H1 (cell line): Measurements from ENCODE around the gene DBR1. TPM values are rescaled to one million over a fixed set of nuclear protein-coding genes. Genes with fewer than 3 reads are reported as not detected.
A peak's percentile ranks its signal among the peaks of the same experiment; 100 is the strongest.

Experiments used
- CTCF ChIA-PET: fragments of 300-600 bp; sonication (Branson Sonifier 250); formaldehyde crosslinking; loops from one replicate; lab custom pipeline; 2021; ENCODE audit not compliant: partially characterized antibody; lab: Charles Lee
- POLR2A ChIA-PET: fragments of 300-600 bp; sonication (Branson Sonifier 250); formaldehyde crosslinking; loops from one replicate; lab custom pipeline; 2021; ENCODE audit warnings: inconsistent platforms; ENCODE audit not compliant: partially characterized antibody; lab: Charles Lee
- DNase-seq, 2 experiments: peaks; one replicate each; pipeline versions ENCODE4 v3.0.0 to v3.0.0-alpha.2; 2010 to 2022; ENCODE audit warnings: low spot score in 2 of 2, low read depth in 1 of 2, mixed read lengths in 1 of 2
- FAIRE-seq: peaks from 2 replicates; lab custom pipeline; 2011; peaks lifted over from hg19 to GRCh38; lab: Jason Lieb, UNC
- H2AFZ ChIP-seq: 2 replicates; pipeline ENCODE4 v1.8.1; 2012; ENCODE audit warnings: low read length, inconsistent platforms
- H2AK5ac ChIP-seq: 2 replicates; pipeline ENCODE4 v1.6.1; 2013; ENCODE audit warnings: low read depth, low read length
- H2BK120ac ChIP-seq: replicated peaks from 2 replicates; pipeline ENCODE3; 2013; ENCODE audit warnings: low read depth, low read length, inconsistent platforms
- H2BK12ac ChIP-seq: 2 replicates; pipeline ENCODE4 v1.6.1; 2013; ENCODE audit warnings: low read depth, low read length
- H2BK15ac ChIP-seq: 2 replicates; pipeline ENCODE4 v1.6.1; 2013; ENCODE audit warnings: low read length
- H2BK20ac ChIP-seq: 2 replicates; pipeline ENCODE4 v1.6.1; 2013; ENCODE audit warnings: low read length
- H2BK5ac ChIP-seq: 2 replicates; pipeline ENCODE4 v1.6.1; 2013; ENCODE audit warnings: low read depth, low read length
- H3K14ac ChIP-seq: 2 replicates; pipeline ENCODE4 v1.6.1; 2013; ENCODE audit warnings: inconsistent platforms; ENCODE audit not compliant: insufficient read length
- H3K18ac ChIP-seq: 2 replicates; pipeline ENCODE4 v1.6.1; 2013; ENCODE audit warnings: low read length; ENCODE audit errors: extremely low read depth
- H3K23ac ChIP-seq: 2 replicates; pipeline ENCODE4 v1.6.1; 2013; ENCODE audit warnings: inconsistent platforms; ENCODE audit not compliant: insufficient read length
- H3K23me2 ChIP-seq: 2 replicates; pipeline ENCODE4 v1.6.1; 2013; ENCODE audit warnings: low read depth, low read length
- H3K27ac ChIP-seq: 2 replicates; pipeline ENCODE4 v1.6.1; 2011; ENCODE audit warnings: low read depth, low read length, inconsistent platforms
- H3K27me3 ChIP-seq, 4 experiments: replicated peaks in 1 of 4; 1 replicate in 1 of 4; 2 replicates in 3 of 4; pipeline versions ENCODE4 v1.6.1 to v1.8.1; 2011 to 2013; ENCODE audit warnings: low read length in 3 of 4, mild to moderate bottlenecking in 3 of 4, inconsistent platforms in 2 of 4, mixed read lengths in 2 of 4, moderate library complexity in 1 of 4; ENCODE audit not compliant: control insufficient read depth in 3 of 4, insufficient read depth in 3 of 4; ENCODE audit errors: extremely low read depth in 1 of 4
- H3K36me3 ChIP-seq, 4 experiments: 2 replicates each; pipeline versions ENCODE4 v1.6.1 to v1.8.1; 2011 to 2013; ENCODE audit warnings: mild to moderate bottlenecking in 4 of 4, low read length in 3 of 4, moderate library complexity in 2 of 4, control low read depth in 1 of 4, inconsistent platforms in 1 of 4; ENCODE audit not compliant: insufficient read depth in 4 of 4, control insufficient read depth in 2 of 4
- H3K4ac ChIP-seq: replicated peaks from 2 replicates; pipeline ENCODE3; 2013; ENCODE audit warnings: low read length, low read depth, mixed read lengths, inconsistent platforms; ENCODE audit not compliant: insufficient read length
- H3K4me1 ChIP-seq, 4 experiments: replicated peaks in 1 of 4; 1 replicate in 1 of 4; 2 replicates in 3 of 4; pipeline versions ENCODE4 v1.6.1 to v1.8.1; 2011 to 2013; ENCODE audit warnings: low read length in 3 of 4, inconsistent platforms in 2 of 4, mixed read lengths in 1 of 4; ENCODE audit not compliant: insufficient read depth in 4 of 4, control insufficient read depth in 3 of 4
- H3K4me2 ChIP-seq, 2 experiments: 2 replicates each; pipeline versions ENCODE4 v1.6.1 to v1.8.1; 2011 to 2013; ENCODE audit warnings: low read depth in 2 of 2, low read length in 2 of 2, control low read depth in 1 of 2, inconsistent platforms in 1 of 2, mild to moderate bottlenecking in 1 of 2; ENCODE audit not compliant: insufficient read depth in 1 of 2
- H3K4me3 ChIP-seq, 4 experiments: fragments of 200-600, 300-600 bp in 1 of 4; sonication (generic), shearing (Covaris generic), sonication (Bioruptor Twin) in 1 of 4; 2 replicates each; pipeline versions ENCODE4 v1.5.1 to v1.8.1; 2011 to 2016; ENCODE audit warnings: low read length in 4 of 4, low read depth in 3 of 4, control low read depth in 2 of 4, inconsistent platforms in 2 of 4, mild to moderate bottlenecking in 2 of 4, mixed read lengths in 1 of 4, moderate library complexity in 1 of 4; ENCODE audit not compliant: insufficient read depth in 2 of 4; ENCODE audit errors: extremely low read depth in 1 of 4
- H3K56ac ChIP-seq: replicated peaks from 2 replicates; pipeline ENCODE3; 2013; ENCODE audit warnings: low read depth, mild to moderate bottlenecking, mixed read lengths, low read length, inconsistent platforms; ENCODE audit not compliant: insufficient read length
- H3K79me1 ChIP-seq: 2 replicates; pipeline ENCODE4 v1.6.1; 2013; ENCODE audit warnings: low read depth, low read length, control low read depth
- H3K79me2 ChIP-seq, 2 experiments: 2 replicates each; pipeline versions ENCODE4 v1.6.1 to v1.8.1; 2012 to 2013; ENCODE audit warnings: low read length in 2 of 2, mild to moderate bottlenecking in 2 of 2, inconsistent platforms in 1 of 2; ENCODE audit not compliant: insufficient read depth in 2 of 2, control insufficient read depth in 1 of 2
- H3K9ac ChIP-seq, 4 experiments: replicated peaks in 1 of 4; 1 replicate in 1 of 4; 2 replicates in 3 of 4; pipeline versions ENCODE4 v1.6.1 to v1.8.1; 2011 to 2013; ENCODE audit warnings: low read depth in 3 of 4, low read length in 3 of 4, control low read depth in 2 of 4, mild to moderate bottlenecking in 2 of 4, moderate library complexity in 2 of 4, inconsistent platforms in 1 of 4; ENCODE audit errors: extremely low read depth in 1 of 4
- H3K9me3 ChIP-seq, 2 experiments: 2 replicates each; pipeline versions ENCODE4 v1.6.1 to v1.8.1; 2012 to 2013; ENCODE audit warnings: mild to moderate bottlenecking in 2 of 2, moderate library complexity in 2 of 2, control low read depth in 1 of 2, inconsistent platforms in 1 of 2, low read depth in 1 of 2, low read length in 1 of 2, mixed read lengths in 1 of 2; ENCODE audit not compliant: insufficient read depth in 2 of 2
- H4K20me1 ChIP-seq, 2 experiments: replicated peaks in 1 of 2; 2 replicates each; pipeline versions ENCODE3 to v1.8.1; 2011 to 2013; ENCODE audit warnings: inconsistent platforms in 2 of 2, low read length in 2 of 2, mild to moderate bottlenecking in 1 of 2; ENCODE audit not compliant: insufficient read depth in 2 of 2, control insufficient read depth in 1 of 2
- H4K5ac ChIP-seq: 2 replicates; pipeline ENCODE4 v1.6.1; 2013; ENCODE audit warnings: low read length, low read depth, mixed read lengths, inconsistent platforms; ENCODE audit not compliant: insufficient read length
- H4K8ac ChIP-seq: 2 replicates; pipeline ENCODE4 v1.8.0; 2013; ENCODE audit warnings: mild to moderate bottlenecking, moderate library complexity, low read length, inconsistent platforms; ENCODE audit not compliant: insufficient read depth; ENCODE audit errors: extremely low read depth
- H4K91ac ChIP-seq: replicated peaks from 2 replicates; pipeline ENCODE3; 2013; ENCODE audit warnings: low read length, mixed read lengths, inconsistent platforms; ENCODE audit not compliant: insufficient read length
- ATF3 ChIP-seq: IDR thresholded peaks from 2 replicates; pipeline ENCODE4 v1.6.1; 2011; ENCODE audit warnings: low read depth, mild to moderate bottlenecking, low read length; ENCODE audit not compliant: insufficient read depth
- BCL11A ChIP-seq, 2 experiments: IDR thresholded peaks; one replicate each; pipeline ENCODE4 v1.6.1; 2011; ENCODE audit warnings: low read depth in 2 of 2, low read length in 2 of 2, mild to moderate bottlenecking in 2 of 2
- CEBPB ChIP-seq: IDR thresholded peaks from 2 replicates; pipeline ENCODE4 v1.6.1; 2012; ENCODE audit warnings: low read depth, low read length
- GABPA ChIP-seq: IDR thresholded peaks from 2 replicates; pipeline ENCODE4 v1.6.1; 2011; ENCODE audit warnings: mild to moderate bottlenecking, low read length, moderate library complexity, borderline replicate concordance; ENCODE audit not compliant: insufficient read depth
- NANOG ChIP-seq: IDR thresholded peaks from 2 replicates; pipeline ENCODE4 v1.6.1; 2011; ENCODE audit warnings: low read length, low read depth, mild to moderate bottlenecking, inconsistent platforms; ENCODE audit not compliant: insufficient read depth, poor library complexity, severe bottlenecking
- RBBP5 ChIP-seq: IDR thresholded peaks from 2 replicates; pipeline ENCODE4 v1.7.1; 2012; ENCODE audit warnings: low read depth, mild to moderate bottlenecking, inconsistent platforms, low read length, moderate library complexity, borderline replicate concordance
- RXRA ChIP-seq: IDR thresholded peaks from 2 replicates; pipeline ENCODE4 v1.6.1; 2011; ENCODE audit warnings: low read depth, mild to moderate bottlenecking, low read length, moderate library complexity; ENCODE audit not compliant: insufficient read depth
- SAP30 ChIP-seq: fragments of 300-600 bp; sonication (generic); IDR thresholded peaks from 2 replicates; pipeline ENCODE4 v1.7.1; 2012; ENCODE audit warnings: low read length, moderate library complexity, mild to moderate bottlenecking, inconsistent platforms; ENCODE audit not compliant: insufficient read depth, insufficient replicate concordance
- TAF7 ChIP-seq: optimal IDR thresholded peaks from 2 replicates; pipeline ENCODE3; 2011; ENCODE audit warnings: low read depth, mild to moderate bottlenecking, inconsistent platforms, low read length, moderate library complexity, borderline replicate concordance
- YY1 ChIP-seq: IDR thresholded peaks from 2 replicates; pipeline ENCODE4 v1.6.1; 2011; ENCODE audit warnings: low read depth, mild to moderate bottlenecking, low read length
- WGBS, 2 experiments: shearing (Covaris generic) in 1 of 2; methylation state at CpG; one replicate each; pipeline versions ENCODE4 v1.1.6 to v1.1.7; 2013 to 2015; ENCODE audit warnings: low lambda C conversion rate in 2 of 2, mixed read lengths in 2 of 2, inconsistent platforms in 1 of 2, low coverage in 1 of 2, missing lambda C conversion rate in 1 of 2; ENCODE audit not compliant: insufficient replicate concordance in 2 of 2, insufficient coverage in 1 of 2, insufficient read length in 1 of 2; ENCODE audit errors: extremely low coverage in 1 of 2, missing lambda C conversion rate in 1 of 2; 5-methylcytosine and 5-hydroxymethylcytosine counted together
- polyA plus RNA-seq, 7 experiments: library from polyadenylated mRNA; depleted of rRNA in 3 of 7; stranded (reverse) in 5 of 7; unstranded in 2 of 7; fragments of >200 nt in 5 of 7; fragments of 200-250 nt in 2 of 7; gene quantifications; 1 replicate in 5 of 7; 2 replicates in 1 of 7; 4 replicates in 1 of 7; pipeline versions ENCODE4 v1.2.1 to v1.2.3, GENCODE V29; 2011 to 2013; ENCODE audit warnings: missing spikeins in 2 of 7, mixed read lengths in 2 of 7
- total RNA-seq: library from RNA; stranded (reverse); fragmentation: NEBNext Ultra II Directional; extraction: Animal tissue kit (Norgen Biotek cat#: 25700); gene quantifications from 2 replicates; pipeline ENCODE4 v1.2.1, GENCODE V29; 2021

Gene DBR1
- total and polyA plus RNA-seq, 2 of the 8 experiments (the other 6 are each of a cell fraction or from before 2014, with no cell fraction given) = 10.1 to 18.3 TPM

GRCh38 chr3:138114431-138114918 is 60.2 kb downstream of the DBR1 start:
- Histone ChIP-seq H3K23ac (no peak overlapping the region), H3K27ac (no peak overlapping the region), H2BK120ac (no peak overlapping the region), H3K56ac (no peak overlapping the region), H3K18ac (peak overlapping the region; percentile 76), H4K8ac (no peak overlapping the region), H3K9me3 (no peaks in the 10 kb centered on the region), H3K9ac (peak overlapping the region in 3 of 4 experiments; percentile 19 to 81 (median 77); a peak in 6 of 7 replicates), H3K4me2 (peak overlapping the region; percentile 84), H3K79me1 (peaks cover 2% of the 10 kb centered on the region; the same call in 1 of the 2 replicates), H2BK12ac (no peak overlapping the region), H3K14ac (no peak overlapping the region), H2BK5ac (no peak overlapping the region), H3K79me2 (peaks cover 0 to 8% of the 10 kb centered on the region in 2 experiments; a peak in 2 of 4 replicates), H2AK5ac (no peak overlapping the region), H2BK20ac (no peak overlapping the region), H3K4me1 (peaks cover 2 to 13% (median 8%) of the 10 kb centered on the region in 4 experiments; a peak in 6 of 7 replicates), H4K91ac (peak overlapping the region; percentile 91), H3K27me3 (no peaks in the 10 kb centered on the region), H3K4me3 (peak overlapping the region; percentile 77 to 86 (median 79)), H4K20me1 (peaks cover 0 to 1% of the 10 kb centered on the region in 2 experiments), H3K4ac (peak overlapping the region; percentile 87)
- CTCF ChIA-PET = interaction anchor here (0.9 to 3.9 kb wide), 6 partner anchors 12 to 47 kb away, joined by 3 to 27 read pairs (median 6); no protein-coding TSS in a partner anchor
- POLR2A ChIA-PET = interaction anchor here (1.0 to 2.5 kb wide), 3 partner anchors 36 to 44 kb away, joined by 3 to 11 read pairs (median 6); no protein-coding TSS in a partner anchor
- 16% methylated on average over 9 of the region's 9 CpGs; no CpG with 5 or more reads in 1 of the 2 experiments for WGBS, 2 experiments
- no peak for FAIRE-seq
- TF ChIP-seq YY1 (no peak), GABPA (no peak), RBBP5 (no peak), ATF3 (no peak), SAP30 (no peak), RXRA (no peak), CEBPB (no peak), NANOG (no peak), TAF7 (no peak), BCL11A (IDR thresholded peaks at IDR 0.05; ENCODE audit: low read depth in 2 of 2, low read length in 2 of 2) (no peak)
- TF ChIP-seq, all 59 proteins: peak for 0
- Histone ChIP-seq H2BK15ac (peak overlapping the region; percentile 50; the same call in 1 of the 2 replicates), H4K5ac (no peak overlapping the region), H3K23me2 (peaks cover 10% of the 10 kb centered on the region), H2AFZ (peak overlapping the region; percentile 38; the same call in 1 of the 2 replicates), H3K36me3 (no peaks in the 10 kb centered on the region)
- peak in 1 of 2 experiments; percentile 54 for DNase-seq
